ENCODE measurements around the gene SLC44A3.

SLC44A3 gene

DNA sequence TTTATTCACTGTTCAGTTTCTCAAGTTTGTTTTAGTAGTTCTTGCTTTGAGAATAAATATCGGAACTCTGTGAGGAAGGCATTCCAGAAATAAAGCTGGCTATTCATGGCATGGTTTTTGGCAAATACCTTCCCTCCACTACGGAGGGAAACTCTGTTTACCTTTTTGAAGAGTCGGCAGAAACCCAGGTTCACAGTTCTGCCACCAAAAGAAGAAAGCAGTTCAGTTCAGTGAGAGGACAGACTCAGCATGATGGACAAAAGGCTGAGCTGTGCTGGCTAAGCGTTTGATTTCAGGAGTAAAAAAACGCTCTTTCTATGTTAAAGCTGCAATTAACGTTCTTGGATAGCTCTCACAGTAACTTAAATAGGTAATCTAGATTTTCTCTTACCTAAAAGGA lies 64.3 kb downstream of the SLC44A3 start:
- POLR2A ChIA-PET: interaction anchor here (1.7 kb wide), 1 partner anchor 30 kb away, joined by 4 read pairs; no protein-coding TSS in a partner anchor

GRCh38 chr1:94886361-94886760 lies 66.2 kb downstream of the SLC44A3 start:
- H3K36me3 ChIP-seq (ENCODE audit: control insufficient read depth in 2 of 2, insufficient read depth in 1 of 2, low read length in 2 of 2): no peaks in the 10 kb centered on the region
- TF ChIP-seq ZBTB49 (tag by site-specific recombination; IDR thresholded peaks at IDR 0.05; ENCODE audit: low read depth) (no peak), KLF1 (tag by site-specific recombination; IDR thresholded peaks at IDR 0.05) (no peak), FEZF1 (tag by site-specific recombination; IDR thresholded peaks at IDR 0.05) (no peak), ZIC2 (tag by site-specific recombination; IDR thresholded peaks at IDR 0.05) (0 out of 2 replicates have a peak, but pooled peaks have one; percentile 14)
- POLR2A ChIA-PET: no interaction called here
- CTCF ChIA-PET: interaction anchor here (0.6 to 2.8 kb wide), 2 partner anchors 32 to 860 kb away, joined by 4 to 8 read pairs; no protein-coding TSS in a partner anchor
- no peak overlapping the region for H3K4me3 ChIP-seq (ENCODE audit: low read depth, low read length)
- H3K27ac ChIP-seq (ENCODE audit: extremely low read depth, low read depth, low read length): no peak overlapping the region
- 0 out of 2 replicates have a peak, but pooled peaks cover 3% of the 10 kb centered on the region for H3K4me1 ChIP-seq (ENCODE audit: control insufficient read depth, insufficient read depth, low read length)
- H3K9me3 ChIP-seq (ENCODE audit: control insufficient read depth, insufficient read depth, low read depth, low read length): no peaks in the 10 kb centered on the region

More for the DNA sequence above, 64.3 kb downstream of the SLC44A3 start:
- Histone ChIP-seq H3K4me3 (ENCODE audit: low read depth, low read length) (no peak overlapping the region), H3K36me3 (ENCODE audit: control insufficient read depth in 2 of 2, insufficient read depth in 1 of 2, low read length in 2 of 2) (no peaks in the 10 kb centered on the region), H3K27ac (ENCODE audit: extremely low read depth, low read depth, low read length) (no peak overlapping the region), H3K9me3 (ENCODE audit: control insufficient read depth, insufficient read depth, low read depth, low read length) (no peaks in the 10 kb centered on the region), H3K4me1 (ENCODE audit: control insufficient read depth, insufficient read depth, low read length) (0 out of 2 replicates have a peak, but pooled peaks cover 3% of the 10 kb centered on the region)
- no peak for TF ChIP-seq ZNF610 (tag by site-specific recombination; IDR thresholded peaks at IDR 0.05; ENCODE audit: borderline replicate concordance)
- TF ChIP-seq, protein P1, sequence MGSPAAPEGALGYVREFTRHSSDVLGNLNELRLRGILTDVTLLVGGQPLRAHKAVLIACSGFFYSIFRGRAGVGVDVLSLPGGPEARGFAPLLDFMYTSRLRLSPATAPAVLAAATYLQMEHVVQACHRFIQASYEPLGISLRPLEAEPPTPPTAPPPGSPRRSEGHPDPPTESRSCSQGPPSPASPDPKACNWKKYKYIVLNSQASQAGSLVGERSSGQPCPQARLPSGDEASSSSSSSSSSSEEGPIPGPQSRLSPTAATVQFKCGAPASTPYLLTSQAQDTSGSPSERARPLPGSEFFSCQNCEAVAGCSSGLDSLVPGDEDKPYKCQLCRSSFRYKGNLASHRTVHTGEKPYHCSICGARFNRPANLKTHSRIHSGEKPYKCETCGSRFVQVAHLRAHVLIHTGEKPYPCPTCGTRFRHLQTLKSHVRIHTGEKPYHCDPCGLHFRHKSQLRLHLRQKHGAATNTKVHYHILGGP (tag by site-specific recombination; IDR thresholded peaks at IDR 0.05): no peak
- no peak for TF ChIP-seq SALL2 (tag by site-specific recombination; IDR thresholded peaks at IDR 0.05; ENCODE audit: borderline replicate concordance)
- TF ChIP-seq ZNF335 (tag by site-specific recombination; conservative IDR thresholded peaks at IDR 0.05): 0 out of 2 replicates have a peak, but pooled peaks have one; percentile 1
- TF ChIP-seq SETDB1 (IDR thresholded peaks at IDR 0.05; ENCODE audit: insufficient read length, low read length): no peak
- TF ChIP-seq KLF1 (tag by site-specific recombination; IDR thresholded peaks at IDR 0.05): no peak
- TF ChIP-seq ZNF114 (tag by site-specific recombination; IDR thresholded peaks at IDR 0.05): no peak
- no peak for TF ChIP-seq ZNF600 (tag by site-specific recombination; IDR thresholded peaks at IDR 0.05)
- CTCF ChIA-PET: interaction anchor here (0.8 to 1.0 kb wide), 2 partner anchors 30 to 157 kb away, joined by 3 to 4 read pairs; no protein-coding TSS in a partner anchor

DNA sequence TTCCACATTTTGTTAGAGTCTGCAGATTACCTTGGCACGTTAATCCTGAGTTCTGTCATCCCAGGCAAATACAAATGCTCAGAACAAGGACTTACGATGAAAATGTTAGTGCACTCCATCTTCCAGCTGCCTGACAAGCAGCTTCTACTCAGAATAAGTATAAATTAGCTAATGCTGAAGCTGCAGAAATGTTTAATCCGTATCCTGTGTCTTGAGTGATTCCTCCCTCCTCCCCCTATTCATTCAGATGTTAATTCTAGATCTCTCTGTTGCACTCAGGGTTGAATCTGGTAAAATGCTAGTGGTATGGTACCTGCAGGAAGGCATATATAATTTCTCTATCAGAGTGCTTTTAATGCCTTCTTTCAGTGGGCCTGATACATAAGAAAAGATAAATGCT lies 66.9 kb downstream of the SLC44A3 start:
- peaks cover 0 to under 1% of the 10 kb centered on the region in 2 experiments; a peak in 1 of 3 replicates for H3K36me3 ChIP-seq (ENCODE audit: control insufficient read depth in 2 of 2, insufficient read depth in 1 of 2, low read length in 2 of 2)
- H3K9me3 ChIP-seq (ENCODE audit: control insufficient read depth, insufficient read depth, low read depth, low read length): no peaks in the 10 kb centered on the region
- H3K4me1 ChIP-seq (ENCODE audit: control insufficient read depth, insufficient read depth, low read length): 0 out of 2 replicates have a peak, but pooled peaks cover 3% of the 10 kb centered on the region
- CTCF ChIA-PET: interaction anchor here (2.8 kb wide), 1 partner anchor 33 kb away, joined by 8 read pairs; no protein-coding TSS in a partner anchor
- H3K4me3 ChIP-seq (ENCODE audit: low read depth, low read length): no peak overlapping the region
- POLR2A ChIA-PET: no interaction called here
- H3K27ac ChIP-seq (ENCODE audit: extremely low read depth, low read depth, low read length): no peak overlapping the region
- TF ChIP-seq ZNF707 (tag by site-specific recombination; IDR thresholded peaks at IDR 0.05) (no peak), ZFP3 (tag by site-specific recombination; IDR thresholded peaks at IDR 0.05; ENCODE audit: low read depth) (no peak), ZNF701 (tag by site-specific recombination; IDR thresholded peaks at IDR 0.05) (no peak), ZNF473 (tag by site-specific recombination; IDR thresholded peaks at IDR 0.05) (no peak), ZNF548 (tag by site-specific recombination; IDR thresholded peaks at IDR 0.05) (no peak), IKZF3 (tag by site-specific recombination; IDR thresholded peaks at IDR 0.05) (no peak), SETDB1 (IDR thresholded peaks at IDR 0.05; ENCODE audit: insufficient read length, low read length) (no peak), ZNF585B (tag by site-specific recombination; IDR thresholded peaks at IDR 0.05) (no peak), ZNF610 (tag by site-specific recombination; IDR thresholded peaks at IDR 0.05; ENCODE audit: borderline replicate concordance) (no peak)
- TF ChIP-seq, protein P2, sequence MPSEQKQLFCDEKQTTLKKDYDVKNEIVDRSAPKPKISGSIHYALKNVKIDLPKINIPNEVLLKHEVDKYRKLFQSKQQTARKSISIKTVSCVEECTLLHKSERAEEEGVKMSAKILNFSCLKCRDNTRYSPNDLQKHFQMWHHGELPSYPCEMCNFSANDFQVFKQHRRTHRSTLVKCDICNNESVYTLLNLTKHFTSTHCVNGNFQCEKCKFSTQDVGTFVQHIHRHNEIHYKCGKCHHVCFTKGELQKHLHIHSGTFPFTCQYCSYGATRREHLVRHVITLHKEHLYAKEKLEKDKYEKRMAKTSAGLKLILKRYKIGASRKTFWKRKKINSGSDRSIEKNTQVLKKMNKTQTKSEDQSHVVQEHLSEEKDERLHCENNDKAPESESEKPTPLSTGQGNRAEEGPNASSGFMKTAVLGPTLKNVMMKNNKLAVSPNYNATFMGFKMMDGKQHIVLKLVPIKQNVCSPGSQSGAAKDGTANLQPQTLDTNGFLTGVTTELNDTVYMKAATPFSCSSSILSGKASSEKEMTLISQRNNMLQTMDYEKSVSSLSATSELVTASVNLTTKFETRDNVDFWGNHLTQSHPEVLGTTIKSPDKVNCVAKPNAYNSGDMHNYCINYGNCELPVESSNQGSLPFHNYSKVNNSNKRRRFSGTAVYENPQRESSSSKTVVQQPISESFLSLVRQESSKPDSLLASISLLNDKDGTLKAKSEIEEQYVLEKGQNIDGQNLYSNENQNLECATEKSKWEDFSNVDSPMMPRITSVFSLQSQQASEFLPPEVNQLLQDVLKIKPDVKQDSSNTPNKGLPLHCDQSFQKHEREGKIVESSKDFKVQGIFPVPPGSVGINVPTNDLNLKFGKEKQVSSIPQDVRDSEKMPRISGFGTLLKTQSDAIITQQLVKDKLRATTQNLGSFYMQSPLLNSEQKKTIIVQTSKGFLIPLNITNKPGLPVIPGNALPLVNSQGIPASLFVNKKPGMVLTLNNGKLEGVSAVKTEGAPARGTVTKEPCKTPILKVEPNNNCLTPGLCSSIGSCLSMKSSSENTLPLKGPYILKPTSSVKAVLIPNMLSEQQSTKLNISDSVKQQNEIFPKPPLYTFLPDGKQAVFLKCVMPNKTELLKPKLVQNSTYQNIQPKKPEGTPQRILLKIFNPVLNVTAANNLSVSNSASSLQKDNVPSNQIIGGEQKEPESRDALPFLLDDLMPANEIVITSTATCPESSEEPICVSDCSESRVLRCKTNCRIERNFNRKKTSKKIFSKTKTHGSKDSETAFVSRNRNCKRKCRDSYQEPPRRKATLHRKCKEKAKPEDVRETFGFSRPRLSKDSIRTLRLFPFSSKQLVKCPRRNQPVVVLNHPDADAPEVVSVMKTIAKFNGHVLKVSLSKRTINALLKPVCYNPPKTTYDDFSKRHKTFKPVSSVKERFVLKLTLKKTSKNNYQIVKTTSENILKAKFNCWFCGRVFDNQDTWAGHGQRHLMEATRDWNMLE (tag by site-specific recombination; conservative IDR thresholded peaks at IDR 0.05; ENCODE audit: low read depth): no peak
- TF ChIP-seq, protein P3, sequence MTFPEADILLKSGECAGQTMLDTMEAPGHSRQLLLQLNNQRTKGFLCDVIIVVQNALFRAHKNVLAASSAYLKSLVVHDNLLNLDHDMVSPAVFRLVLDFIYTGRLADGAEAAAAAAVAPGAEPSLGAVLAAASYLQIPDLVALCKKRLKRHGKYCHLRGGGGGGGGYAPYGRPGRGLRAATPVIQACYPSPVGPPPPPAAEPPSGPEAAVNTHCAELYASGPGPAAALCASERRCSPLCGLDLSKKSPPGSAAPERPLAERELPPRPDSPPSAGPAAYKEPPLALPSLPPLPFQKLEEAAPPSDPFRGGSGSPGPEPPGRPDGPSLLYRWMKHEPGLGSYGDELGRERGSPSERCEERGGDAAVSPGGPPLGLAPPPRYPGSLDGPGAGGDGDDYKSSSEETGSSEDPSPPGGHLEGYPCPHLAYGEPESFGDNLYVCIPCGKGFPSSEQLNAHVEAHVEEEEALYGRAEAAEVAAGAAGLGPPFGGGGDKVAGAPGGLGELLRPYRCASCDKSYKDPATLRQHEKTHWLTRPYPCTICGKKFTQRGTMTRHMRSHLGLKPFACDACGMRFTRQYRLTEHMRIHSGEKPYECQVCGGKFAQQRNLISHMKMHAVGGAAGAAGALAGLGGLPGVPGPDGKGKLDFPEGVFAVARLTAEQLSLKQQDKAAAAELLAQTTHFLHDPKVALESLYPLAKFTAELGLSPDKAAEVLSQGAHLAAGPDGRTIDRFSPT (tag by site-specific recombination; IDR thresholded peaks at IDR 0.05): no peak
